Lower lobe of right lung (tissue), 2 donors: ENCODE measurements around the gene CAMKK2. TPM values are rescaled to one million over a fixed set of nuclear protein-coding genes. Genes with fewer than 3 reads are reported as not detected.
"Not testable (repeated sequence)": the region's sequence is repeated elsewhere in the genome, so short reads cannot be mapped to it uniquely, and the experiment has no call there.

Experiments
- ATAC-seq, 2 donors: fragments of 200-7000 bp; cut with Tn5 transposase; one replicate each; pipeline ENCODE4 v1.9.1; 2020 to 2022; ENCODE audit warnings: mild to moderate bottlenecking in 2 of 2, moderate library complexity in 2 of 2
- DNase-seq: peaks from one replicate; pipeline ENCODE4 v3.0.0-alpha.2; 2020
- H3K27ac ChIP-seq: fragments of 200-600 bp; one replicate; pipeline ENCODE4 v1.8.0; 2022
- H3K27me3 ChIP-seq: fragments of 200-600 bp; one replicate; pipeline ENCODE4 v1.8.0; 2022; ENCODE audit warnings: low read depth
- H3K36me3 ChIP-seq: fragments of 200-600 bp; one replicate; pipeline ENCODE4 v1.8.0; 2022; ENCODE audit warnings: mild to moderate bottlenecking
- H3K4me1 ChIP-seq: fragments of 200-600 bp; one replicate; pipeline ENCODE4 v1.8.0; 2022
- H3K4me3 ChIP-seq: fragments of 200-600 bp; one replicate; pipeline ENCODE4 v1.8.0; 2022; ENCODE audit warnings: mild to moderate bottlenecking
- H3K9me3 ChIP-seq: fragments of 200-600 bp; one replicate; pipeline ENCODE4 v1.8.0; 2022
- CTCF ChIP-seq: fragments of 200-600 bp; IDR thresholded peaks from one replicate; pipeline ENCODE4 v1.8.0; 2022; ENCODE audit warnings: antibody characterized with exemption, mild to moderate bottlenecking
- intact Hi-C: fragments of 100-400 bp; cut with DNase I; formaldehyde crosslinking; loops from one replicate; pipeline ENCODE4 v1.11.0; 2022
- total RNA-seq: library from RNA; stranded (reverse); fragmentation: NEBNext Ultra II Directional; extraction: Animal tissue kit (Norgen Biotek cat#: 25700); gene quantifications from one replicate; pipeline ENCODE4 v1.2.1, GENCODE V29; 2021
- donor health status: DM: no; HTN: yes; CAD: no; lungs with severe emphysema.

Gene CAMKK2
- total RNA-seq, 1 donor from 2014 or later: 40.4 TPM

DNA sequence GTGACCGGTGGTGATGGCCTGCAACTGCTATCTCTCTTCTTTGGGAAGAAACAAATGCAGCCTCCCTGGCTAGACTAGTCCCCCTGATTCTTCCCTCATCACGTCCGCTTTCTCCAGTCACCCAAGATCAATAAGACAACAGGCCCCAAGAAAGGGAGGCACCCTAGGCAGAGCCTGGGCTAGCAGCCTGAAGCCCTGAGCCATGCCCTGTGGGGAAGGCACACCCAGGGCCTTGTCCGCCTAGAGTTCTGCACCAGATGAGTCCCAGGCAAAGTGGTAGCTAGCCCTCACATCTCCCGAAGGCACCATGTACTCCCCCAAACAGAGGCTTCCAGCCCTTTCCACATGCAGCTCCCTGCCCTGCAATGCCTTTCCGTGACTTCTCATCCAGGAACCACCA is 35.1 kb downstream of the CAMKK2 start:
- H3K9me3 ChIP-seq: no peaks in the 10 kb centered on the region
- H3K27me3 ChIP-seq: no peaks in the 10 kb centered on the region
- no peak for ATAC-seq
- no peaks in the 10 kb centered on the region for H3K4me1 ChIP-seq
- intact Hi-C loops: no loop called here
- H3K4me3 ChIP-seq: no peak overlapping the region
- DNase-seq: no peak
- peaks cover 98% of the 10 kb centered on the region for H3K36me3 ChIP-seq
- no peak overlapping the region for H3K27ac ChIP-seq
- no peak for TF ChIP-seq CTCF

DNA sequence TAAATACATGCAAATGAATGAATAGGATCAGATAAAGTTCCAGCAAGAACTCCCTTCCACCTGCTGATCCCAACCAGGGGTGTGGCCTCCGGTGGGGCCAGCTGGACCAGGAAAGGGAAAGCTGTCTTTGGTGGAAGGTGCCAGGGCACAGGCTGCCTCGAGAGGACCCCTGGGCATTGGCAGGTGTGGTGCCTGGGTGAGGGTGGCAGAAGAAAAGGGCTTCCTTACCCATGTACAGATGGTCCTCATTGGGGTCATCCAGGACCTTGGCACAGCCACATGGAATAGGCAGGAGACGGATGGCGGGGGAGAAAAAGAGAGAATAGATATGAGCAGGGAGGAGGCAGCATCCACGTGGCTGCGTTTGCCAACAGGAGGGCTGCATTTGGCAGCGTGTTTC is 36.4 kb downstream of the CAMKK2 start:
- intact Hi-C loops: no loop called here
- no peaks in the 10 kb centered on the region for H3K27me3 ChIP-seq
- no peaks in the 10 kb centered on the region for H3K4me1 ChIP-seq
- no peak for ATAC-seq
- DNase-seq: no peak
- peaks cover 91% of the 10 kb centered on the region for H3K36me3 ChIP-seq
- TF ChIP-seq CTCF: no peak
- H3K4me3 ChIP-seq: no peak overlapping the region
- H3K9me3 ChIP-seq: no peaks in the 10 kb centered on the region
- H3K27ac ChIP-seq: no peak overlapping the region

GRCh38 chr12:121259074-121259473 is 37.4 kb downstream of the CAMKK2 start:
- ATAC-seq (no peak), DNase-seq (no peak)
- Histone ChIP-seq H3K4me1 (no peaks in the 10 kb centered on the region), H3K9me3 (no peaks in the 10 kb centered on the region), H3K27me3 (no peaks in the 10 kb centered on the region), H3K36me3 (peaks cover 91% of the 10 kb centered on the region), H3K27ac (no peak overlapping the region), H3K4me3 (no peak overlapping the region)
- intact Hi-C loops: no loop called here
- TF ChIP-seq CTCF: no peak

GRCh38 chr12:121257704-121258449 is 38.6 kb downstream of the CAMKK2 start:
- DNase-seq, ATAC-seq: not testable (repeated sequence)

DNA sequence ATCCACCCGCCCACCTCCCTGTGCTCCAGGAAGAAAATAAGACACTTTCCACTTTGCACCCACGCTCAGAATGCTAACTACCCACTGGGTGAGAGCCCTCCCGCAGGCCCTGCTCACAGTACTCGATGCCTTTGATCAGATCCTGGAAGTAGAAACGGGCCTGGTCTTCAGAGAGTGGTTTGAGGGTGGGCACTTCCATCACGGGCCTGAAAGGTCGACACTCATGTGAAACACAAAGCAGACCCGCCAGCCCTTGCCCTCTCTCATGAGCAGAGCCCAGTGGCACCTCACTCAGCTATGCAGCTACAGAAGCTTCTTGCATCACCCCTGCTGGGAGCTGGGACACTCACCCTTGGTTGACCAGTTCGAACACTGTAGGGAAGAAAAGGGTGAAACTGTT is 41.1 kb downstream of the CAMKK2 start:
- no peaks in the 10 kb centered on the region for H3K27me3 ChIP-seq
- peaks cover 91% of the 10 kb centered on the region for H3K36me3 ChIP-seq
- H3K27ac ChIP-seq: no peak overlapping the region
- H3K4me3 ChIP-seq: no peak overlapping the region
- intact Hi-C loops: no loop called here
- H3K4me1 ChIP-seq: no peaks in the 10 kb centered on the region
- ATAC-seq: peak; percentile 25 to 29
- no peak for DNase-seq
- no peak for TF ChIP-seq CTCF
- no peaks in the 10 kb centered on the region for H3K9me3 ChIP-seq

More at GRCh38 chr12:121257704-121258449, 38.6 kb downstream of the CAMKK2 start:
- H3K27ac ChIP-seq, H3K4me3 ChIP-seq, H3K4me1 ChIP-seq, intact Hi-C loops, H3K27me3 ChIP-seq, H3K9me3 ChIP-seq: not testable (repeated sequence)
- peaks cover 91% of the 10 kb centered on the region for H3K36me3 ChIP-seq

- DNase-seq (no peak), ATAC-seq (no peak)
- Histone ChIP-seq H3K27ac (no peak overlapping the region), H3K27me3 (no peaks in the 10 kb centered on the region), H3K4me1 (no peaks in the 10 kb centered on the region), H3K36me3 (peaks cover 91% of the 10 kb centered on the region), H3K9me3 (no peaks in the 10 kb centered on the region), H3K4me3 (no peak overlapping the region)
- TF ChIP-seq CTCF: no peak
- intact Hi-C loops: no loop called here
Measured at GRCh38 chr12:121253638-121254335, 42.7 kb downstream of the CAMKK2 start.
